WERI-Rb-1 (cell line): ENCODE results near the gene EPHA8.

Experiments
- DNase-seq: peaks from one replicate; pipeline ENCODE4 v3.0.0-alpha.2; 2020
- H3K27ac ChIP-seq: fragments of 250-450 bp; sonication (Bioruptor Pico); 2 replicates; pipeline ENCODE4 v1.5.1; 2020; ENCODE audit warnings: mild to moderate bottlenecking, moderate library complexity
- H3K27me3 ChIP-seq: fragments of 250-450 bp; sonication (Bioruptor Pico); 2 replicates; pipeline ENCODE4 v1.5.1; 2021; ENCODE audit warnings: mild to moderate bottlenecking, low read depth, moderate library complexity; ENCODE audit not compliant: insufficient read depth, severe bottlenecking
- H3K36me3 ChIP-seq: fragments of 250-450 bp; sonication (Bioruptor Pico); 2 replicates; pipeline ENCODE4 v1.5.1; 2020; ENCODE audit warnings: mild to moderate bottlenecking, moderate library complexity
- H3K4me3 ChIP-seq: 2 replicates; pipeline ENCODE4 v1.5.1; 2011; ENCODE audit warnings: low read depth, mild to moderate bottlenecking, control low read depth, low read length
- H3K9me3 ChIP-seq: fragments of 250-450 bp; sonication (Bioruptor Pico); 2 replicates; pipeline ENCODE4 v1.5.1; 2021; ENCODE audit warnings: mild to moderate bottlenecking, moderate library complexity; ENCODE audit not compliant: severe bottlenecking
- CTCF ChIP-seq: IDR thresholded peaks from 2 replicates; pipeline ENCODE4 v1.5.1; 2011; ENCODE audit warnings: low read depth, mild to moderate bottlenecking, control low read depth, inconsistent platforms, low read length

EPHA8 gene

GRCh38 chr1:22618056-22618455 lies 54.8 kb downstream of the EPHA8 start:
- Histone ChIP-seq H3K27ac (peak overlapping the region; percentile 27), H3K36me3 (no peaks in the 10 kb centered on the region), H3K27me3 (no peaks in the 10 kb centered on the region), H3K9me3 (no peaks in the 10 kb centered on the region), H3K4me3 (no peak overlapping the region)
- no peak for TF ChIP-seq CTCF
- DNase-seq, result no peak

GRCh38 chr1:22619252-22619651 lies 56.0 kb downstream of the EPHA8 start:
- H3K27me3 ChIP-seq, result no peaks in the 10 kb centered on the region
- no peaks in the 10 kb centered on the region for H3K9me3 ChIP-seq
- no peak for TF ChIP-seq CTCF
- DNase-seq, result no peak
- H3K4me3 ChIP-seq, result no peak overlapping the region
- H3K36me3 ChIP-seq, result no peaks in the 10 kb centered on the region
- no peak overlapping the region for H3K27ac ChIP-seq

DNA sequence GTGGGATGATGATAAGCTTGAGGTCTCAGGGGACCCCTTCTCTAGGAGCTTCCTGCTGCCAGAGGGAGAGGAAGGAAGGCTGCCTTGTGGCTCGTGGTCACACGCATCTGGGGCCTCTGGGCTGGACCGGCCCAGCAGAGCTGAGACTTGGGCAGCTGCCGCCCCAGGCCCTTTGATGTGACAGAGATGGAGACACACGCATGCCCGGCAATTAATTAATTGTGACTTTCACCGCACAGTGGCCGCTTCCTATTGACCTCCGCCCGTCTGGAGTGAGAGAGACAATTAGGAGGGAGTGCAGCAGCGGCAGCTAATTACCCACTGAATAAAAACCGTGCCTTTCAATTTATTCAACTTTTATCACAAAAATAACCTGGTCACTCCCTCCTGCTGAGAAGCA lies 56.5 kb downstream of the EPHA8 start:
- Histone ChIP-seq H3K27ac (no peak overlapping the region), H3K27me3 (no peaks in the 10 kb centered on the region), H3K4me3 (no peak overlapping the region), H3K9me3 (no peaks in the 10 kb centered on the region), H3K36me3 (no peaks in the 10 kb centered on the region)
- no peak for DNase-seq
- no peak for TF ChIP-seq CTCF

DNA sequence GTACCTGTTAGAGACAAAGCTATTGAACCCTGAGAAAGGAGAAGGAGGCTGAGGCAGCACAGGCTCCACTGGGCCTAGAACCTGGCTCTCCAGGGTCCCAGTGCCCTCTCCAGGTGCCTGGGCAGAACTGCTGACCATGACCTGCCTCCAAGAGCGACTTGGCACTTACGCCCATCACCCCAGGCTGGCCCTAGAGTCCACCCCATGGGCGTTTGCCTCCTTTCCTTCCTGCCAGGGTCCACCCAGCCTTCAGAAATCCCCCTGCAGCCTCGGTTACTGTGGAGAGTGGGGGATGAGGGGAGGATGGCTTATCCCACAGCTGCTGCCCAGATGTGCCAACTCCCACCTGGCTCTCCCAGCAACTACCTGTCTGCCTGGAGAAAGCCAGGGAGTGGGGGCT lies 58.5 kb downstream of the EPHA8 start:
- Histone ChIP-seq H3K27me3 (no peaks in the 10 kb centered on the region), H3K4me3 (no peak overlapping the region), H3K27ac (no peak overlapping the region), H3K36me3 (no peaks in the 10 kb centered on the region), H3K9me3 (no peaks in the 10 kb centered on the region)
- peak; percentile 29; the same call in 1 of the 2 replicates for TF ChIP-seq CTCF
- DNase-seq, result no peak

- Histone ChIP-seq H3K4me3 (no peak overlapping the region), H3K9me3 (no peaks in the 10 kb centered on the region), H3K36me3 (no peaks in the 10 kb centered on the region), H3K27me3 (no peaks in the 10 kb centered on the region), H3K27ac (no peak overlapping the region; the same call in 1 of the 2 replicates)
- TF ChIP-seq CTCF, result no peak
- DNase-seq, result no peak
Measured at GRCh38 chr1:22625262-22625925, 62.1 kb downstream of the EPHA8 start.
